Stimulated activated CD4-positive, alpha-beta T cell treated with anti-CD3 and anti-CD28 coated beads, Interleukin-15, amount 100 ng/mL, for 24 hours (primary cell): Measurements from ENCODE around the gene SLC16A8.

Source experiments
- DNase-seq: peaks from one replicate; pipeline ENCODE4 v3.0.0-alpha.2; 2020

The SLC16A8 gene

DNA sequence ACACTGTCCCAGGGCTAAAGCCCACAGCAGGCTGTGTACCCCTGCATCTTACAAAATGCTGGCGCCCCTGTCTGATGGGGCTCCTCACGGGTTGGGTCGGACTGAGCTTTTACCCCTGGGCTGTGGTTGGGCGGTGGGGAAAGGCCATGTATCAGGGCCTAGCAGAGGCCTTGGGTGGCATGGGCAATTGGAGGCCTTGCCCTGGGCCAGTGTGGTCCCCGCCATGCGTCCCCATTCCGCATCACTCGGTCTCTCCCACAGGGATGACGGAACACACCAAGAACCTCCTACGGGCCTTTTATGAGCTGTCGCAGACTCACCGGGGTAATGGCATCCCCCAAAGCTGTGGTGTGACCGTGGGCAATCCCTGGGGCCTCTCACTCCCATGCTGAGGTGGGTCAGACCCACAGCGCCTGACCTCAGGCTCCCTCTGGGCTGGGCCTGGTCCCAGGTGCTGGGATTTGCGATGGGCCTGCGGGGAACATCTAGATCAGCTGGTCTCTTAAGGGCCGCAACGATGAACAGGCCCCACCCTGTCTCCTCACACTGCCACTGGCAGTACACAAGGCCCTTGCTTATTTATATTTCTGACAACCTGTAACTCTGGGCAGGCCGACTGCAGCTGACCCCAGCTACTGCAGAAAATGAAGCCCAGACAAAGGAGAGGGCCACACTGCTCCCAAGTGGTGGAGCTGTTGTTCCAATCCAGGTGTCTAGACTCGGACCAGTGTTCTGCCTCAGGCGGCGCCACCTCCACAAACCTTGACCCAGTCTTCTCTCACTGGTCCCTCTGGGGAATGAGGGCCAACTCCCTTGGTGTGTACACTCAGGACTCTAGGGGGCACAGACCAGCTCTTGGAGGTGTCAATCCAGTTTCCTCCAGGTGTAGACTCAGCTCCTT, 12.3 kb downstream of the SLC16A8 start:
- DNase-seq = no peak

DNA sequence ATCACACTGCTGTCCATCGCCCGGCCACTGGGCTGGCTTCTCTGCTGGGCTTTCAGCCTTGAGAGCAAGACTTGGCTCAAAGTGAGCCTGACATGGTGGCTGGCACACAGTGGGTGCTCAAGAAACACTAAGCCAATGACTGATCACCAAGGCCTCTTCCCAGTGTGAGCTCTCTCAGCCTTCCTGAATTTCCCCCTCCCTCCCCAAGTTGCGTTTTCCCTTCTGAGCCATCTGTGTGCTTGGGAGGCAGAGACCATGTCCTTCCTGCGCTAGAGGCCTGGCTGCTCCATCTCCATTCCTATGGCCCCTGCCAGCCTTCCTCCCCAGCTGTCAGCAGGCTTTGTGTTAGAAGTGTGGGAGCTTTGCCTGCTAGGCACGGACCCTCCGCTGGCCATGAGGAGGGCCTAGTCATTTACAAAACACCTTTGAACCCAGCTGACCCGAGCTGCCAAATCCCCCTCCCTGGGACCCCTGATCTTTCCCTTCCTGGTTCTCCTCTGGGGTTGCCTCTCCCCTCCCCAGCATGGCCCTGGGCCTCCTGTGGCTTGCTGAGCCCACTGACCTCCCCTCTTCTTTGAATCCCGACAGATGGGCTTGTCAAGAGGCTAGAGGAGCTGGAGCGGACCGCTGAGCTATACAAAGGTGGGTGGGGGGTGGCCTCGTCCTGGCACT, 13.6 kb downstream of the SLC16A8 start:
- DNase-seq = no peak

DNA sequence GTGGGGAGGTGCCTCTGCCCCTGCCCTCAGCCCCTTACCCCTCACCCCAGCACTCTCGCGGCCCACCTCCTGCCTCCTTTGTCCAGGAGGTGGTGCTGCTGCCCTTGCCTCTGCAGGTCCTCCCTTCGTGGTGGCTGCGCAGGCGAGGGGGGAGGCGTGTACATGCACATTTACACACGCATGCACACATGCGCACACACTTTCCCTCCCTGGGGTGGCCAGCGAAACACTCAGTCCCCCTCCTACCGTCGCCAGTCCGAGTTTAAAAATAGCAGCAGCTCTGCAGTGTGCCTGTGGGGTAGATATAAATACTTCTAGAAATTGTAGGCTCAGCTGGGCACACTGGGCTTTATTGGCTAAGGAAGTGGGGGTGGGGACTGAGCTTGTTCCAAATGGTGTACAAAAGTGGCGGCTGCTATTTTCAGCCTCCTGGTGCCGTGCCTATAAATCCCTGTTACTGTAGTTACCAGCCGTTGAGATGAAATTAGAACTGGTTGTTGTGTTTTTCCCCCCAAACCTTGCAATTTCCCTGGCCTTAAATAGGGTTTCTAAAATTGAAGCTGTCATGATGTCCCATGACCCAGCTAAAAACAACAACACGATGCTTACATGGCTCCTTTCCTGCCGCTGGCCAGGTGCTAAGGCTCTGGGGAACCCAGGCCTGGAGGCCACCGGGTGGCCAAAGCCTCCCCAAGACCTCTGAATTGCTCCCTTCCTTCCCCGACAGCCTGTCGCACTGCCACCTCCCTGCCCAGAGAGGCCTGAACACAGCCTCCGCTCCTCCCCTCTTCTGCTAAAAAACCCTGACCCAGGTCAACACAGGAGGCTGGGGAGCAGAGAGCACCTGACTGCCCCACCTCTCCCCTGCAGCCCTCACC, 14.4 kb downstream of the SLC16A8 start:
- DNase-seq = no peak

DNA sequence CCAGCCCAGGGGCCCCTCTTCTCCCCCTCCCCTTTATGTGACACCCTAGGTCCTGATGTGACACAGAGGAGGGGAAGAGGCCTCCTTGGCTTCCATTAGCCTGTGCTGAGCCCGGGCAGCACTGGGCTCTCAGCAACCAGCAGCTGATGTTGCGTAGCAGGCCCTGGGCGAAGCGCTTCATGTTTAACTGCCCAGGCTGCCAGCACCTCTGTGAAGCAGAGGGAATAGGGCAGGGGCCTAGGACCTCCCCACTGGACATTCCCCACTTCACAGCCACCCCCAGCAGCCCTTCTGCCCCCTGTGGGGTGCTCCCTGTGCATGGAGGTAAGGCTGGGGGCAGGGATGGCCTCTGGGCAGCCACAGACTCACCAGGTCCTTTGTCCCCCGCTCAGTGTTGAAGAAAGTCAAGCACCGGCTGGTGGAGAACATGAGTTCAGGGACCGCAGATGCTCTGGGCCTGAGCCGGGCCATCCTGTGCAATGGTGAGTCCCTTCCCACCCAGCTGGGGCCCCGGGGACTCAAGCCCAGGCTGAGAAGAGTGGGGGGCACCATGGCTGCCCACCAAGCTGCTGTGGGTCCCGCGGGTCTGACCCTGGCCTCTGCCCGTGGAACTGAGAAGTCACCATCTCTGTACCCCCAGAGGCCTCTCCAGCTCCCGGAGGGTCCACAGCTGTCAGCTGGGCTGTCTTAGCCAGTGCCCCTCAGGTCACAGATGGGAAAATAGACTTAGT, 15.2 kb downstream of the SLC16A8 start:
- DNase-seq = no peak

DNA sequence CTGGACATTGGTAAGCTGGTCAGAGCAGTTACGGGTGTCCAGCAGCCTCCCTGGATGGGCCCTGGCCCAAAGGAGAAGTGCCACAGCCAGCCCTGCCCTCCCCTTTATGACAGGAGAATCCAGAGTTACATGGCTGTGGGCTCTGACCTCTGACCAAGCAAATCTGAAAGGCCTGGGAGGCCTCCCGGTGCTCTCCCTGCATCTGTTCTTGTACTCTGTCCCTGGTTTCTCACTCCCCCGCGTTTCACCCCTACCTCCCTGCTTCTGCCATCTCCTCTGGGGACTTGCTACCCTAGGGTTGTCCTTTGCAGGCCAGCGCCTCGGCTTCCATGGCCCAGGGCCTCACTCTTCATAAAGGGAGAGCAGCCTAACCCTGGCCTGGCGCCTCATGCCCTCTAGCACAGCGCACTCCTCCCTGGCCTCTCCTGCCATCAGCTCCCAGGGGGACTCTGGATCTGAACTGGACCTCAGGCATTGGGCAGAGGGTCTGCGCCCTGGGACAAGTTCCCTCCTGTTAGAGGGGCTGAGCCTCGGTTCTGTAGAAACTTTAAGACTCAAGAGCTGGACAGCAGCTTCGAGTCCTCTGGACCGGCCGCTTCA, 16.1 kb downstream of the SLC16A8 start:
- no peak for DNase-seq

DNA sequence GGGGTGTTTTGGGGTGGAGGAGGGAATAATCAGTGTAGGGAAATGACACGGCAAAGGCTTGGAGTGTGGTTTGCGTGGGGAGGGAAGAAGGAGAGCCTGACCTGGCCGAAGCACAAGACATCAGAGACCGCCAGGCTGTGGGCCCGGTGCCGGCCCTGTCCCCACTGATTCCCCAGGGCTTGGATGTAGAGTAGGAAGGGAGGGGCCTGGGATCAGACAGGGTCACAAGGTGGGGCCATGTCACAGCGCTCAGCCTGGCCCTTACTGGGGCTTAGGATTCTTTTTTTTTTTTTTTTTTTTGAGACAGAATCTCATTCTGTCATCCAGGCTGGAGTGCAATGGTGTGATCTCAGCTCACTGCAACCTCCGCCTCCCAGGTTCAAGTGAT, 17.0 kb downstream of the SLC16A8 start:
- no peak for DNase-seq

DNA sequence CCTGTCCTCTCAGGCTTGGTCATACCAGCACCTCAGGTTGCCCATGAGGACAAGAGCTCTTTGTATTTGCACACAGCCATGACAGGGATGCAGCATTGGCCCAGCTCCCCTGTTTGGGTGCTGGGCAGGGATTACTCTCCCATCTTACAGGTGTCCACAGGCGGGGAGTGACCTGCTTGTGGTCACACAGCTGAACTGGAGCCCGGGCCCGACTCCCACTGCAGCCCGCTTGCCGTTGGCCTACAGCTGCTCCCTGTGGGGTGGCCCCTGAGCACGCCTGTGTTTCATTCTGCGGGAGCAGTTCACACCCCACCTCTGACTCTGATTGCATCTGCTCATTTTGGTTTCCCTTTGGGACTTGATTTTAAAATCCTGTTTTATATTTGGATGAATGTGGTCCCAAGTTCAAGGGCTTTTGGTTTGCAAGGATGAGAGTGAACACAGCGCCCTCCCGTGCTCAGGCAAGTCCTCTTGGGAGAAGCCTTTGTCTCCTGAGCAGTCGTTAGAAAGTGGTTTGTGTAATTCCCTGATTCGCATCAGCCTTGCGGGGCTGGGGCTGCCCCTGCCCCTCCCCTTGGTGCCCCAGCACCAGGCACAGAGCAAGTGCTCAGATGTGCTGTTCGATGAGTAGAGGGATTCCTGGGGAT, 17.5 kb downstream of the SLC16A8 start:
- DNase-seq = no peak

DNA sequence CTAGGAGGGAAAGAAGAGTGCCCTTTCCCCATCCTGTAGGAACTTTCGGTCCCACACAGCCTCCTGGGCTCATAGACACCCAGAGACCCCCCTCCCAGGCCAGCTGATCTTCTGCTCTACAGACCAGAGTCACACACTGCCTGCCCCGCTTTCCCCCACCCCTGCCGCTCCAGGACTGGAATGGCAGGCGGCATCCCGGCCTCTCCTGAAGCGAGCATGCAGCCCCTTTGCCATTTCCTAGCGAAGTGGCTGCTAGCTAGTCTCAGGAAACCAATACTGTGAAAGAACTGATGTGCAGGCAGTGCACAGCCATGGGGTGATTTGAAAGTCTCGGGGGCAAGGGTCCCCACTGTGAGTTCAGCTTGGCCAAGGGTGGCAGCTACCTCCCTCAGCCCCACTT, 18.4 kb downstream of the SLC16A8 start:
- DNase-seq = no peak

DNA sequence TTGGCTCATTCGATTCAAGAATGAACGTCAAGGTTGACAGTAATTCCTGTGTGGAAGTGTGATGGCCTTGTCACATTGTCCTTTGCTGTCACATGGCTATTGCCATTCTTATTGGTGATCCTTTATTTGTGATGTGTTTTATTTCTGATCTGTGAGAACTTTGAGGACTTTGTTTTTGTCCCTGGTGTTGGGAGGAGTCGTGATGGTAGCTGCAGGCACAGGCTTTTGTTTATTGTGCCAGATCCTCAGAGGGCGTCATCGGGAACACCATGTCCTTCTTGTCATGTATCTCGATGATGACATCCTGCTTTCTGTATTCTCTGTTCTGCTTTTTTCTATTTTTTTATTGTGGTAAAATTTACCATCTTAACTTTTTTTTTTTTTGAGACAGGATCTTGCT, 21.2 kb downstream of the SLC16A8 start:
- no peak for DNase-seq

DNA sequence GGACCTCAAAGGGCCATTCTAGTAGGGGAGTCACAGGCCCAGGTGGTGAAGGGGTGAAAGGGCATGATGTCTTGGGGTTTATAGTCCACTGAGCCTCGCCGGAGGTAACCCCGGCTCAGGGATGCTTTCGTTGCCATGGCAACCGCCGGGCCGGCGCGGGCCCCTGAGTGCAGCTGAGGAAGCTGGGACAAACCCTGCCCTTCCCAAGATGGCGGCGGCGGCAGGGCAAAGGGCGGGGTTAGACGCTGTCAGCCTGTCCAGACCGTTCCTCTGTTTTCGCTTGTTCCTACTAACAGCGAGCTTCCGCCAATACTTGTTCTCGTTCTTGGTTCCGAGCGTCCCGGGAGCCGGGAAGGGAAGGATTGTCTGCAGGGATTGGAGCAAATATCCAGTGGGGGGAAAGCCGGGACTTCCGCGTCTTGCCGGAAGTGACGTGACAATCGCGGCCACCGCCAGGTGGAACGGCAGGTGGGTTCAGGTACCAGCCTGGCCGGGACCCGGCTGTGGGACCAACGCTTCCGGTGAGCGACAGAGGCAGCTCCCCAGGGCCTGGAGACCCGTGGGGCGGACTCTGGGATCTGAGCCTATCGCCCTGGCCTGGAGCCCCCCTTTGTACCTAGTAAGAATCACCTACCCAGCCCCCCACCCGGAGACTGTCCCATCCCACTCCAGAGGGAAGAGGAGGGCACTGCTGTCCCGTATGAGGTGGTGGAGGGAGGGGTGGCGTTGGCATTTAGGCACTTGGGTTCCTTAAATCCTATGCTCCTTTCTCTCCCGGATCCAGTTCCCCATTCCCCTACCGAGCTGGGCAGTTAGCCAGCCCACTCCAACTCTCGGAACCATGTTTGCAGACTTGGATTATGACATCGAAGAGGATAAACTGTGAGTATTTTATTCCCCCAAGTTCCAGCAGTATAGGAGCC, 26.8 kb downstream of the SLC16A8 start, which contains the start of gene PICK1:
TSS of gene PICK1 (plus strand) at position 436 of the 923 bp plus-strand sequence. CDS start at position 842, 406 bp downstream.
- peak; percentile 90 for DNase-seq

DNA sequence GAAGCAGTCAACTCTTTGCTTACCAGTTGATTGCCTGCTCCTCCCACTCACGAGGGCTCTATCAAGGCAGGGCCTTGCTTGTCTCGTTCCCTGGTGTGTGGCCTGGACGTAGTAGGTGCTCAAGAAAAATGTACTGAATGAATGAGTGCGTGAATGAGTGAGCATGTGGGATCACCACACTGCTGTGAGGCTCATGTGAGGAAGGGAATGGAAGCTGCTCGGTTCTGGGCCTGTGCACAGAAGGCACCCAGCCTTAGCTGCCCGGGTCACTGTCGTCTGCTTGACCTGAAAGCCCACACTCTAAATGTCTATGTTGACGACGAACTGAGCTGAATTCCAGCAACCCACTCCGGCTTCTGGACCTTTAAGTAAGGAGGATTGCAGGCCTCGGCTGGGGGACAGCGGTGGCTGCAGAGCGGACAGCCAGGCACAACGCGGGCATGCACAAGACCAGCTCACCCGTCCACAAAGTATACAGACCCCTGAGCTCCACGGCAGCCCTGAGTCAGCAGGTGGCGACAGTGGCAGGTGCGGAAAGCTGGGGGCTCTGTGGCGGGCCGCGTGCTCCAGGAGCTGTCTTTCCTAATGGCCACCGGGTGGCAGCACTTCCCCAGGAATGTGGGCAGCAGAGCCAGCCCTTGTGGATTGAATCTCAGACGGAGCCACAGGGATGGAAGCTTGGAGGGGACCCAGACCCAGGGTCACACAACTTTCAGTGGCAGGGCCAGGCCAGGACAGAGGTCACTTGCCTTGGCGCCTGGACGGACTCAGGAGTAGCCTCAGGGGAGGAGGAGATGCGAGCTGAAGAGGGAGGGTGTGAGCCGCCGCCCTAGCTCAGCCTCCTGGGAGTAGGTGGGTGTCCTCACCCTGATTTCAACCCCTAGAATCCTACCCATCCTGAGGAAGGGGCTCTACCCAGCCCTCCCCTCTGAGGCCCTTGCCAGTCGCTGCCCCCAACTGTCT, 31.8 kb downstream of the SLC16A8 start:
- peak; percentile 82 for DNase-seq

DNA sequence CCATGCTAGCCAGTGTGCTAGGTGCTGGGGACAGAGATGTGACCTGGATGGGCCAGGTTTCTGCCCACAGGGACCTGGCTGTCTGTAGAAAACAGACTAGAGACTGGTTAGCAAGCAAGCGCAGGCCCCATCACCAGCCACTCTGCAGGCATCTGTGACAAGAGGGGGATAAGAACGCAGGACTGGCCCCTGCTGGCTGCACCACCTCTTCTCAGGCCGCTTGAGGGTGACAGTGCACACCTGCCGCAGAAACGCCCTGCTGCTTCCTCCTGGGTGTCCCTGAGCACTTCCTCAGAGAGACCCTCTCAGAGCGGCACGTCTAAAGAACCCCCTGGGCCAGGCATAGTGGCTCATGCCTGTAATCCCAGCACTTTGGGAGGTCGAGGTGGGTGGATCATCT, 32.7 kb downstream of the SLC16A8 start:
- no peak for DNase-seq

DNA sequence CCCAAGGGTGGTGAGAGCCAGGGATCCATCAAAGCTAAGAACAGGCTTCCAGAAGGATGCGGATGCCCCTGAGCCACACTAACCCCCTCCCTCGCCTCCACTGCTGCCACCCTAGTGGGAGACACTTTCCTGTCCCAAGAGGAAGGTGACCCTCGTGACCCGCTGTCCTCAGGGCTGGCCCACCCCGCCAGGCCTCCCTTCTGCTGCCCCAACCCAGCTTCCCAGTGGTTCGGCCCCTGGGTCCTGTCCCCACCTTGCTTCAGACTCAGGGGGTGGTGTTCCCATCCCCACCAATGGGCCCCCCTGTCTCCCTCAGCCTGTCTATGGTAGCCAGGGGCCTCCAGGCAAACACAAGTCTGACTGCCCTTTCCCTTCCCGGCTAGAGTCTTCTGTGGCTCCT, 33.3 kb downstream of the SLC16A8 start:
- DNase-seq = no peak

DNA sequence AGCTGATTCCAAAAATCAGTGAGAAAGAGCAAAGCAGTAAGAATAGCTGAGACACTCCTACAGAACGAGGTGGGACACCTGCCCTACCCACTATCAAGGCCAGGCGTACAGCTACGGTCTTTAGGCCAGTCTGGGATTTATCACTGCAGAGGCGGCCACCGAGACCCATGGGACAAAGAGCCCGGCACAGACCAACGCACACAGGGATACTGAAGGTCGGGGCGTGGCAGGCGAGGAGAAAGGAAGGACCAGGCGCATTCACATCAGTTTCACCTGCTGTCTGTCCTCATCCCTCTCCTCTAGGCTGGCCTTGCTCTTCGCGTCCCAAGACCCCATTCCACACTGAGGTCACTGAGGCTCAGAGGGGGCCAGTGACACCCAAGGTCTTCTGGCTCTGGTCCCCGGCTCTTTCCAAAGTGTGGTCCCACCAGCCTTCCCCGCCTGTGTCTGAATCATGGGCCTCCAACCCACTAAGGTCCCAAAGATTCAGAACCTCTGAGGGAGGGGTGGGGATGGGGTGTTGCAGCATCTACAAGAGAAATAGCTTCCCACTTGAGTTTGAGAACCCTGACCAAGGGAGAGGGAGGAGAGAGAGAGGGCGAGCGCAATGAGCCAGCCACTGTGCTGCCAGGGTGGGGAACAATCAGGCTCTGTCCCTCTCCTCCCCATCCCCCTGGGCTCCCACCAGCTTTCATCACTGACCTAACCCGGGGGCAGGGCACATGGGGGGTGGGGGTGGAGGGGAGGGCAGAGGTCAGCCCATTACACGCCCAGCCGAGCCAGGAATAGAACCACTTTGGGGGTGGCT, 34.0 kb downstream of the SLC16A8 start:
- no peak for DNase-seq

DNA sequence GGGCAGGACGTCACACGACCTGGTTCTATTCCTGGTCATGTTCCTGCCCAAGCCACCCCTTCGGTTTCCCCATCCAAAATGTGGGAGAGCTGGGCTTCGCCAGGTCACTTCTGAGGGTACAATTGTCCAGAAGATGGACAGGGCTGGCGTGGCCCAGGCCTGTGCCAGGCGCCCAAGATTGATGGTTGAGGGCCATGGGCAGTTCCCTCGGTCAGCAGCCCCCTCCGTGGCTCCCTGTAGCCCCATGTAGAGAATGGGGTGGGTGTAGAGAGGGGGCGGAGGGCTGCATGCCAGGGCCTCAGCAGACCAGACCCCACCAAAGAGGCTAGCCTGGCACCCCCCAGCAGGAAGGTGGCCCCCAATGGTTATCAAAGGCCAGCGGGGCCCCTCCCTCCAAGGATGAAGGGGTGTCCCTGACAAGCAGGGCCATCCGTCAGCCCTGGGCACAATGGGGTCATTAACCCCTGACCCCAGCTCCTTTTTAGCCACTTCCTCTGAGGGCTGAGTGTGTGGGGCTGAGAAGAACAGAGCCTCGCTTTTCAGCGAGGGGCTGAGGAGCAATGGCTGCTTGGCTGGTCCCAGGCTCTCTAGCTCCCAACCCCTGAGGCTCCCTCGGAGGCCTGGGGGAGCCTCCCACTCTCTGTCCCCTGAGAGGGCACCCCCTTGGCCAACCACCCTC, 37.8 kb downstream of the SLC16A8 start:
- DNase-seq = no peak

DNA sequence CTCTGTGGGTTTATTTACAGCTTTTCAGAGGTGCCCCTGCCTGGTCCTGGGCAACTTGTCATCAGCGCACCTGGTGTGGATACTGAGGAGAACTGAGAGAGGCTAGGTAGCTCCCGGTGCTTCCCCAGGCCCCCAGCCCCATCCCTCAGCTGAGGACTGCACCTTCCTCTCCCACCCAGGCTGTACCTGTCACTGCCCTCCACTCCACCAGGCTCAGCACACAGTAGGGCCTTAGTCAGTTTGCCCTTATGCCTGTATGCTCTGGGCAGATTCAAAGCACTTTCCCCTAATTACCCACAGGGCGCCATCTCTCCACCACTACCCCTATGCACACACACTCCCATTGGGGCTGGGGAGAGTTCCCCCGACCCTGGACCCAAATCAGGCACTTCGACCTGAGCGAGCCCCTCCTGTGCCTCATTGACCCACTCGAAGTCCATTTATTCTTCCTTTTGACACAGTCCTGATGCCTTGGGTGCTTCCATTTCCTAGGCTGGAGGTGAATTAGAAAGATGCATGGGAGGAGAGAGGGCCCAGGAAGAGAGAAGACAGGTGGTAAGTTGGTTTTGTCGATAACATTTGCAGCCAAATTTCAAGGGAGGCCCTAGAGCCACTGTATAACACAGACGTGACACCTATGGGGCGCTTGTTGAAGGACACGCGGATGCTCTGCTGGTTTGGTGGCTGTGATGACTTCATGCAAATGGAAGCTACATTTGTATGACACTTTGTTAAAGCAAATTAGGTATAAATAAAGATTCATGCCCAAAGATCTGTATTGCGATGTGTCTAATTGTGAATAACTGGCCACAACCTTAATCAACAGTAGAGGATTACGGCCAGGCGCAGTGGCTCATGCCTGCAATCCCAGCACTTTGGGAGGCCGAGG, 40.6 kb downstream of the SLC16A8 start:
- DNase-seq = no peak

DNA sequence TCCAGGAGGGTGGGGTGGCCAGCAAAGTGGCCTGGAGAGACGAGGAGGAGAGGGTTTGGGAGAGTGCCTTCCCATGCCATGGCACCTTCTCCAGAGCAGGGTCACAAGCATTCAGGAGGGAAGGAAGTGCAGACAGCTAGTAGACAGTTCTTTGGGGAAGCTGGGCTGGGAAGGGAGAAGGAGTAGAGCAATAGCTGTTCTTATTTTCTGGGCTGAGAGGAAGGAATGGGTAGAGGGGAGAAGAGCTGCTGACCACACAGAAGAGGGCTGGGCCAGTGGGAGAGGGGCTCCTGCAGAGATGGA, 41.5 kb downstream of the SLC16A8 start:
- DNase-seq = no peak
